CD14-positive monocyte (primary cell): Measurements from ENCODE around the gene SLC38A3. TPM values are rescaled to one million over a fixed set of nuclear protein-coding genes. Genes with fewer than 3 reads are reported as not detected.

ENCODE experiments used
- DNase-seq, 3 donors: peaks; one replicate each; pipeline ENCODE4 v3.0.0-alpha.2; 2011 to 2022
- H2AFZ ChIP-seq: 2 replicates; pipeline ENCODE4 v1.6.0; 2012; ENCODE audit warnings: mild to moderate bottlenecking, low read depth, low read length, inconsistent platforms; ENCODE audit not compliant: insufficient read depth, poor library complexity, severe bottlenecking
- H3K27ac ChIP-seq, 2 donors: 1 replicate in 1 of 2; 2 replicates in 1 of 2; pipeline ENCODE4 v1.5.1; 2012 to 2013; ENCODE audit warnings: low read length in 2 of 2, control low read depth in 1 of 2, inconsistent platforms in 1 of 2, low read depth in 1 of 2, mild to moderate bottlenecking in 1 of 2
- H3K27me3 ChIP-seq, 2 donors: one replicate each; pipeline versions ENCODE4 v1.6.0 to v1.6.1; 2011 to 2013; ENCODE audit warnings: low read length in 2 of 2; ENCODE audit not compliant: control insufficient read depth in 2 of 2, insufficient read depth in 2 of 2
- H3K36me3 ChIP-seq, 2 donors: replicated peaks in 1 of 2; 1 replicate in 1 of 2; 2 replicates in 1 of 2; pipeline versions ENCODE4 v1.5.1 to v1.6.1; 2012 to 2013; ENCODE audit warnings: low read length in 2 of 2, control low read depth in 1 of 2, inconsistent platforms in 1 of 2, mild to moderate bottlenecking in 1 of 2; ENCODE audit not compliant: insufficient read depth in 2 of 2, control insufficient read depth in 1 of 2
- H3K4me1 ChIP-seq, 2 donors: 1 replicate in 1 of 2; 2 replicates in 1 of 2; pipeline versions ENCODE4 v1.5.1 to v1.6.1; 2012 to 2013; ENCODE audit warnings: low read length in 2 of 2, control low read depth in 1 of 2, inconsistent platforms in 1 of 2, mild to moderate bottlenecking in 1 of 2, moderate library complexity in 1 of 2; ENCODE audit not compliant: insufficient read depth in 2 of 2, control insufficient read depth in 1 of 2
- H3K4me2 ChIP-seq: replicated peaks from 2 replicates; pipeline ENCODE3; 2012; ENCODE audit warnings: low read length, moderate library complexity, mild to moderate bottlenecking; ENCODE audit not compliant: poor library complexity, severe bottlenecking; ENCODE audit errors: extremely low read depth
- H3K4me3 ChIP-seq, 3 experiments: fragments of 200-600 bp in 1 of 3; sonication (generic) in 1 of 3; replicated peaks in 1 of 3; 1 replicate in 2 of 3; 2 replicates in 1 of 3; pipeline ENCODE4 v1.5.1; 2011 to 2013; ENCODE audit warnings: low read length in 3 of 3, mild to moderate bottlenecking in 3 of 3, control low read depth in 2 of 3, low read depth in 2 of 3, inconsistent platforms in 1 of 3, moderate library complexity in 1 of 3
- H3K79me2 ChIP-seq: 2 replicates; pipeline ENCODE4 v1.6.0; 2012; ENCODE audit warnings: mild to moderate bottlenecking, control low read depth, inconsistent platforms, low read length, moderate library complexity; ENCODE audit not compliant: insufficient read depth
- H3K9ac ChIP-seq: 2 replicates; pipeline ENCODE4 v1.6.0; 2017; ENCODE audit warnings: low read length, mild to moderate bottlenecking; ENCODE audit not compliant: insufficient read depth, poor library complexity, severe bottlenecking
- H3K9me3 ChIP-seq, 2 donors: replicated peaks in 1 of 2; 1 replicate in 1 of 2; 2 replicates in 1 of 2; pipeline versions ENCODE4 v1.5.1 to v1.6.1; 2012 to 2013; ENCODE audit warnings: low read length in 2 of 2, control low read depth in 1 of 2; ENCODE audit not compliant: control insufficient read depth in 1 of 2, insufficient read depth in 1 of 2
- H4K20me1 ChIP-seq: 2 replicates; pipeline ENCODE4 v1.6.0; 2012; ENCODE audit warnings: mild to moderate bottlenecking, low read length, control low read depth, moderate library complexity; ENCODE audit not compliant: insufficient read depth
- H3K27ac Mint-ChIP-seq, 7 donors: one replicate each; pipeline ENCODE4 v1.8.0; 2020; ENCODE audit warnings: mild to moderate bottlenecking in 7 of 7, mixed read lengths in 7 of 7, moderate library complexity in 6 of 7, inconsistent platforms in 2 of 7
- H3K27me3 Mint-ChIP-seq, 3 donors: one replicate each; pipeline ENCODE4 v1.8.0; 2021 to 2022; ENCODE audit warnings: low read depth in 3 of 3, mild to moderate bottlenecking in 3 of 3, mixed read lengths in 3 of 3, moderate library complexity in 3 of 3, inconsistent platforms in 1 of 3
- H3K36me3 Mint-ChIP-seq, 2 donors: one replicate each; pipeline ENCODE4 v1.8.0; 2020; ENCODE audit warnings: mixed read lengths in 2 of 2, inconsistent platforms in 1 of 2, mild to moderate bottlenecking in 1 of 2
- H3K4me1 Mint-ChIP-seq: one replicate; pipeline ENCODE4 v1.8.0; 2020; ENCODE audit warnings: mild to moderate bottlenecking, mixed read lengths
- H3K4me3 Mint-ChIP-seq, 2 donors: one replicate each; pipeline ENCODE4 v1.8.0; 2020; ENCODE audit warnings: mild to moderate bottlenecking in 2 of 2, mixed read lengths in 2 of 2, moderate library complexity in 1 of 2
- H3K9me3 Mint-ChIP-seq, 7 donors: one replicate each; pipeline ENCODE4 v1.8.0; 2020 to 2022; ENCODE audit warnings: mixed read lengths in 7 of 7, mild to moderate bottlenecking in 6 of 7, moderate library complexity in 6 of 7, inconsistent platforms in 2 of 7
- WGBS: methylation state at CpG from one replicate; pipeline ENCODE4 v1.1.5; 2013; ENCODE audit warnings: missing lambda C conversion rate; ENCODE audit not compliant: insufficient coverage; 5-methylcytosine and 5-hydroxymethylcytosine counted together
- intact Hi-C, 2 donors: fragments of 100-400 bp; cut with micrococcal nuclease; formaldehyde crosslinking; loops; one replicate each; pipeline versions ENCODE4 v1.15.0 to v1.15.1; 2023
- polyA plus RNA-seq, 3 donors: library from polyadenylated mRNA; depleted of rRNA in 1 of 3; unstranded in 2 of 3; stranded (reverse) in 1 of 3; fragments of 300-500 nt in 2 of 3; fragments of >200 nt in 1 of 3; fragmentation: Illumina TruSeq in 2 of 3; gene quantifications; 1 replicate in 2 of 3; 2 replicates in 1 of 3; pipeline ENCODE4 v1.2.3, GENCODE V29; 2012 to 2021
- TF ChIP-seq, protein P1 (sequence below): fragments of 200-600 bp; IDR thresholded peaks from one replicate; pipeline ENCODE4 v1.8.0; 2022; ENCODE audit warnings: antibody characterized with exemption, mild to moderate bottlenecking

Gene SLC38A3
- polyA plus RNA-seq, 3 donors = not detected

- Histone ChIP-seq H4K20me1 (peaks cover 100% of the 10 kb centered on the region), H3K79me2 (peaks cover 99% of the 10 kb centered on the region), H3K4me1 (peaks cover 80 to 85% of the 10 kb centered on the region in 2 donors), H3K9me3 (no peaks in the 10 kb centered on the region), H3K4me3 (no peak overlapping the region), H3K9ac (no peak overlapping the region), H3K4me2 (no peak overlapping the region), H3K27ac (peak overlapping the region; percentile 87 to 100), H3K36me3 (peaks cover 79 to 94% of the 10 kb centered on the region in 2 donors), H3K27me3 (no peaks in the 10 kb centered on the region), H2AFZ (no peak overlapping the region)
- intact Hi-C loops = no loop called here
- Mint-ChIP-seq H3K27me3 (no peaks in the 10 kb centered on the region), H3K27ac (peak overlapping the region; percentile 77 to 97 (median 83)), H3K4me1 (peaks cover 71% of the 10 kb centered on the region), H3K36me3 (peaks cover 60 to 93% of the 10 kb centered on the region in 2 donors), H3K4me3 (no peak overlapping the region), H3K9me3 (peaks cover 0 to 2% (median 0%) of the 10 kb centered on the region in 7 donors)
- WGBS = 95% methylated on average over 8 of the region's 8 CpGs
- TF ChIP-seq, protein P1, sequence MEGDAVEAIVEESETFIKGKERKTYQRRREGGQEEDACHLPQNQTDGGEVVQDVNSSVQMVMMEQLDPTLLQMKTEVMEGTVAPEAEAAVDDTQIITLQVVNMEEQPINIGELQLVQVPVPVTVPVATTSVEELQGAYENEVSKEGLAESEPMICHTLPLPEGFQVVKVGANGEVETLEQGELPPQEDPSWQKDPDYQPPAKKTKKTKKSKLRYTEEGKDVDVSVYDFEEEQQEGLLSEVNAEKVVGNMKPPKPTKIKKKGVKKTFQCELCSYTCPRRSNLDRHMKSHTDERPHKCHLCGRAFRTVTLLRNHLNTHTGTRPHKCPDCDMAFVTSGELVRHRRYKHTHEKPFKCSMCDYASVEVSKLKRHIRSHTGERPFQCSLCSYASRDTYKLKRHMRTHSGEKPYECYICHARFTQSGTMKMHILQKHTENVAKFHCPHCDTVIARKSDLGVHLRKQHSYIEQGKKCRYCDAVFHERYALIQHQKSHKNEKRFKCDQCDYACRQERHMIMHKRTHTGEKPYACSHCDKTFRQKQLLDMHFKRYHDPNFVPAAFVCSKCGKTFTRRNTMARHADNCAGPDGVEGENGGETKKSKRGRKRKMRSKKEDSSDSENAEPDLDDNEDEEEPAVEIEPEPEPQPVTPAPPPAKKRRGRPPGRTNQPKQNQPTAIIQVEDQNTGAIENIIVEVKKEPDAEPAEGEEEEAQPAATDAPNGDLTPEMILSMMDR = no peak
- no peak for DNase-seq
These were observed 46.1 kb downstream of the SLC38A3 start for GRCh38 chr3:50251220-50251619.

DNA sequence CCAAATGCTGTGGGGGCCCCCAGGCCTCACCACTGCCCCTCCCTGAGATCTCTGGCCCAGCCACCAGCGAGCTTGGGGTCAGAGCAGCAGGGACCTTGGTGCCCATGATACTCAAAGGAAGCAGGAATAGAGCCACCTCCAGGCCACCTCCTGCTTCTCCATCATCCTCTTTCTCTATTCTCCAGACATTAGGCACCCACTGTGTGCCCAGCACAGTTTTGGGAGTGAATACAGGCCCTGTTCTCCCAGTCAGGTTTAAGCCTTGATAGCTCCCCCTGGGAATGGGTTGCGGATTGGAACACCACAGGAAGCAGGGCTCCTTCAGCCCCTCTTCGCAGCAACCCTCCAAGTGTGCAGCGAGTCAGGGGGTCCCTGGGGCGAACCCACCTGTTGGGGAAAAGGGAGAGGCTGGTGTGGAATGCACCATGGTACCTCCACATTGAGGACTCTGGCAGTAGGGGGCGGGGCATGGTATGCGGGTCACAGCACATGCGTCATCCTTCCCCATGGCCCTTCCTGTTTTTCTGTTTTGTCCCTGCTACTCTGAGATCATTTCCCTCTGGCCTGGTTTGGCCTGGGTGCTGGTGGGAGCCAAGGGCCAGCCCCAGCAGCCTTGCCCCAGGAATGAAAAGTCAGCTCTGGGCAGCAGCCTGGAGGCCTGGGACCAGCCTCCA, 49.6 kb downstream of the SLC38A3 start:
- Histone ChIP-seq H3K9ac (peak overlapping the region; percentile 19), H3K27ac (peak overlapping the region; percentile 87 to 100)

More for the DNA sequence above, 49.6 kb downstream of the SLC38A3 start:
- H2AFZ ChIP-seq = no peak overlapping the region
- H3K27me3 Mint-ChIP-seq = peaks cover 0 to 3% (median 0%) of the 10 kb centered on the region in 3 donors
- H4K20me1 ChIP-seq = peaks cover 100% of the 10 kb centered on the region
- TF ChIP-seq, protein P1 = no peak
- intact Hi-C loops = no loop called here
- peaks cover 77% of the 10 kb centered on the region for H3K79me2 ChIP-seq
- H3K4me3 ChIP-seq = peak overlapping the region in 1 of 3 experiments; percentile 15
- H3K27me3 ChIP-seq = no peaks in the 10 kb centered on the region
- 36% methylated on average over 3 of the region's 8 CpGs for WGBS
- peaks cover 0 to 10% (median 4%) of the 10 kb centered on the region in 7 donors for H3K9me3 Mint-ChIP-seq
- peaks cover 79 to 96% of the 10 kb centered on the region in 2 donors for H3K36me3 Mint-ChIP-seq
- peak overlapping the region; percentile 21 to 39 for H3K4me3 Mint-ChIP-seq
- peak overlapping the region; percentile 38 for H3K4me2 ChIP-seq
- H3K4me1 ChIP-seq = peaks cover 51 to 69% of the 10 kb centered on the region in 2 donors
- DNase-seq = peak; percentile 87 to 92 (median 89)
- H3K4me1 Mint-ChIP-seq = peaks cover 50% of the 10 kb centered on the region
- H3K36me3 ChIP-seq = peaks cover 84 to 99% of the 10 kb centered on the region in 2 donors
- H3K9me3 ChIP-seq = peaks cover 0 to 10% of the 10 kb centered on the region in 2 donors
- H3K27ac Mint-ChIP-seq = peak overlapping the region; percentile 92 to 98 (median 95)
